Lower leg skin (tissue), 3 donors: ENCODE data around the gene BFAR.

Experiments used
- CTCF ChIP-seq, 3 donors: fragments of 450-650 bp; IDR thresholded peaks; one replicate each; pipeline ENCODE4 v1.5.1; 2016; ENCODE audit warnings: antibody characterized with exemption in 3 of 3, mild to moderate bottlenecking in 3 of 3, moderate library complexity in 2 of 3
- POLR2A ChIP-seq, 2 donors: fragments of 450-650 bp; IDR thresholded peaks; one replicate each; pipeline ENCODE4 v1.6.1; 2016 to 2017; ENCODE audit warnings: antibody characterized with exemption in 2 of 2, mild to moderate bottlenecking in 1 of 2, moderate library complexity in 1 of 2

- no peak for TF ChIP-seq CTCF (IDR thresholded peaks at IDR 0.05)
- TF ChIP-seq POLR2A (IDR thresholded peaks at IDR 0.05), result no peak
Measured at GRCh38 chr16:14672403-14672971, 39.7 kb downstream of the BFAR start.
